Activated CD8-positive, alpha-beta memory T cell treated with anti-CD3 and anti-CD28 coated beads, Interleukin-2, amount 10 ng/mL, durations not matched to agents 7 days and 5 days (primary cell): ENCODE results near the gene SOX18. TPM values are rescaled to one million over a fixed set of nuclear protein-coding genes. Genes with fewer than 3 reads are reported as not detected.

Experiments used
- ATAC-seq: fragments of 150-1000 bp; cut with Tn5 transposase; one replicate; pipeline ENCODE4 v1.10.0; 2021; ENCODE audit warnings: moderate library complexity
- CTCF ChIA-PET: fragments of 350-600 bp; sonication (Branson Sonifier 250); formaldehyde crosslinking; loops from one replicate; lab custom pipeline; 2021; ENCODE audit warnings: antibody characterized with exemption; lab: Charles Lee
- DNase-seq: peaks from one replicate; pipeline ENCODE4 v3.0.0-alpha.2; 2020
- H3K27ac Mint-ChIP-seq: one replicate; pipeline ENCODE4 v1.8.0; 2021; ENCODE audit warnings: mild to moderate bottlenecking, mixed read lengths
- H3K27me3 Mint-ChIP-seq: one replicate; pipeline ENCODE4 v1.8.0; 2021; ENCODE audit warnings: mixed read lengths
- H3K36me3 Mint-ChIP-seq: one replicate; pipeline ENCODE4 v1.8.0; 2021; ENCODE audit warnings: mild to moderate bottlenecking, mixed read lengths
- H3K4me1 Mint-ChIP-seq: one replicate; pipeline ENCODE4 v1.8.0; 2021; ENCODE audit warnings: mixed read lengths
- H3K4me3 Mint-ChIP-seq: one replicate; pipeline ENCODE4 v1.8.0; 2021; ENCODE audit warnings: mild to moderate bottlenecking, moderate library complexity, mixed read lengths
- H3K9me3 Mint-ChIP-seq: one replicate; pipeline ENCODE4 v1.8.0; 2022; ENCODE audit warnings: low read depth, mixed read lengths
- microRNA-seq: library from miRNA; unstranded; fragments of <30 nt; microRNA quantifications from one replicate; pipeline ENCODE4 v1.2.0, GENCODE V29; 2022
- total RNA-seq, 2 experiments: library from RNA; stranded (reverse); gene quantifications; one replicate each; pipeline ENCODE4 v1.2.3, GENCODE V29; 2021

SOX18 gene
- total RNA-seq, 2 experiments from 2014 or later: 0.20 to 1.8 TPM

DNA sequence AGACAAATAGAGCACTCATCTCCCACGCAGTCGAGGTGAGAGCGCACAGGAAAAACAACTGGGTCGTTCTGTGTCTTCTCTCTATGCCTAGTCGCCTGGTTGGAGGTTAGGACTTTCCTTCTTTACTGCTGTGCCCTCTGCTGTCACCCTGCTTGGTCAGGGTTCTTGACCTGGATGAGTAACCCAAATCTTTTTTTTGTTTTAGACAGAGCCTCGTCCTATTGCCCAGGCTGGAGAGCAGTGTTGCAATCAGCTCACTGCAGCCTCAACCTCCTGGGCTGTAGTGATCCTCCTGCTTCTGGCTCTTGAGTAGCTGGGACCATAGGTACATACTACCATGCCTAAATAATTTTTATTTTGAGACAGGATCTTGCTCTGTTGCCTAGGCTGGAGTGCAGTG lies 44.0 kb downstream of the SOX18 start:
- Mint-ChIP-seq H3K9me3 (peaks cover 5% of the 10 kb centered on the region), H3K36me3 (peaks cover 43% of the 10 kb centered on the region)
- CTCF ChIA-PET: interaction anchor here (0.9 to 3.4 kb wide), 2 partner anchors 33 to 34 kb away, joined by 3 to 20 read pairs; no protein-coding TSS in a partner anchor

DNA sequence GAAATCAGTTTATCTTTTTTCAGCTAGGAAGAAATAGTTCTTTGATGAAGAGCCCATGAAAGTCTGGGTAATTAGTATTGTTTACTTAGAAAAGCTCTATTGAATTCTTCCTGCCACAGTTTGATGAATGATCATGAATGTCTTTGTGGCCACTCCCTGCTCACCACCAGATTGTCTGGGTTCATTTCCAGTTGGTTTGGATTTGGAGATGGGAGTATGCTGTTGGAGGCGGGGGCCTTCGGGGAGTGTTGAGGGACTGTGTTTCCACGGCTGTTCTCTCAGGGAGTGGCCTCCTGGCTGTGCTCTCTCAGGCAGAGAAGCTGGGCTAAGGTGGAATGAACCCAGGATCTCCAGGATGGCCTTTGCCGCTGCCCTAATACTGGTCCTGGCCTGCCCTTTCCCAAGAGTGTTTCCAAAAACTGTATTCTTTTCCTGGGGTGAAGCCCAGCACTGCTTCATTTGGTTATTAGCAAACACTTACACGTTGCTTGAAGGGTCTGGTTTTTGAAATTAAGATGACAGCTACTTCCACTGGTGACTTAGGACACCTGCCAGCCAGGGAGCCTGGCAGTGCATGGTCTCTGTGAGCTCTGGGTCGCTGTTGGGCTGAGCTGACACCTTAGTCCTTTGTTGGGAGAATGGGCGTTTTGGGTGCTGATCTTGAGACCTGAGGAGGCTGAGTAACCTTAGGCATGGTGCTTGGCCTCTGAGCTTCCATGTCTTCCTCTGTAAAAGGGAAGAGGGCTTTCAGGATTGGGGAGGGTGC lies 45.3 kb downstream of the SOX18 start:
- peaks cover 3% of the 10 kb centered on the region for H3K9me3 Mint-ChIP-seq

More for the DNA sequence above, 44.0 kb downstream of the SOX18 start:
- DNase-seq (no peak), ATAC-seq (no peak)
- Mint-ChIP-seq H3K27ac (peak overlapping the region; percentile 6), H3K27me3 (no peaks in the 10 kb centered on the region), H3K4me1 (peaks cover 24% of the 10 kb centered on the region), H3K4me3 (no peak overlapping the region)

DNA sequence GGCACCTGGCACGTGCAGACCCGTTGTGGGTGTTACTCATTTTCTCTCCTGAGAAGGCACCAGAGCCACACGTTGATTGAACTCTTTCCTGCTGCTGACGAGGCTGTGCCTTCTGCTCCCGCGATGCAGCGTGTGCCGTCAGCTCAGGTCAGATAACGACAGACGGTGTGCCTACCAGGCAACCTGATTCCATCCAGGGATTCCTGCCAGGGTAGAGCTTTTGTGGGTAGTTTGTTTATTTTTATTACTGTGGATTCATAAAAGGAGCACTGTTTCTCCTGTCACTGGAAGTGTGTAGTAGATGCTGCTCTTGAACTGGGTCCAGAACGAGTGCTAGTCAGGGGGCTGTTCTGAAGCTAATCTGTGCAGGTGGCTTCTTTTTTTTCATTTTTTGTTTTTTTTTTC lies 47.8 kb downstream of the SOX18 start:
- ATAC-seq (no peak), DNase-seq (no peak)
- H3K4me3 Mint-ChIP-seq: no peak overlapping the region
- CTCF ChIA-PET: interaction anchor here (1.3 to 3.4 kb wide), 2 partner anchors 18 to 37 kb away, joined by 3 to 18 read pairs; no protein-coding TSS in a partner anchor
- H3K9me3 Mint-ChIP-seq: no peaks in the 10 kb centered on the region
- no peaks in the 10 kb centered on the region for H3K27me3 Mint-ChIP-seq
- H3K4me1 Mint-ChIP-seq: peaks cover under 1% of the 10 kb centered on the region
- H3K27ac Mint-ChIP-seq: peak overlapping the region; percentile 1
- H3K36me3 Mint-ChIP-seq: peaks cover 39% of the 10 kb centered on the region

More for the DNA sequence above, 45.3 kb downstream of the SOX18 start:
- Mint-ChIP-seq H3K4me1 (peaks cover 12% of the 10 kb centered on the region), H3K36me3 (peaks cover 41% of the 10 kb centered on the region), H3K27me3 (no peaks in the 10 kb centered on the region), H3K27ac (no peak overlapping the region), H3K4me3 (no peak overlapping the region)
- ATAC-seq (no peak), DNase-seq (no peak)
- CTCF ChIA-PET: interaction anchor here (0.9 kb wide), 1 partner anchor 35 kb away, joined by 3 read pairs; no protein-coding TSS in a partner anchor

DNA sequence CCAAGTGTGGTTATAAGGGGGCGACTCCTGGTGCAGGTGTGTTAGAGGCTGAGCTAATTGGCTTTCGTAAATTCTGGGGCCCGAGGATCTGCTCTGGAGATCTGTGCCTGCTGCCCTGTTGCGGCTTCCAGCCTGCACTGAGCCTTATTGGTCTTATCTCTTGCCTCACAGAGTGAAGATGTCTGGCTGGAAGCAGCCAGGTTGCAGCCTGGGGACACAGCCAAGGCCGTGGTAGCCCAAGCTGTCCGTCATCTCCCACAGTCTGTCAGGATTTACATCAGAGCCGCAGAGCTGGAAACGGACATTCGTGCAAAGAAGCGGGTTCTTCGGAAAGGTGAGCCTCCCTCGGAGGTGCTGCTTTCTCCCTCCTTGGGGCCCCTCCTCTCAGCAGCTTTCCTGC lies 48.5 kb downstream of the SOX18 start:
- H3K4me1 Mint-ChIP-seq: no peaks in the 10 kb centered on the region
- no peak overlapping the region for H3K27ac Mint-ChIP-seq
- no peak for DNase-seq
- no peaks in the 10 kb centered on the region for H3K9me3 Mint-ChIP-seq
- CTCF ChIA-PET: interaction anchor here (3.4 kb wide), 1 partner anchor 38 kb away, joined by 18 read pairs; no protein-coding TSS in a partner anchor
- H3K36me3 Mint-ChIP-seq: peaks cover 42% of the 10 kb centered on the region
- no peaks in the 10 kb centered on the region for H3K27me3 Mint-ChIP-seq
- H3K4me3 Mint-ChIP-seq: no peak overlapping the region
- no peak for ATAC-seq

Small RNAs within 50 kb of the gene (microRNA-seq; reads per million reads assigned to microRNA genes)
- gene MIR6813: 3.4 reads per million

Other genes with a start within 250 kb of the SOX18 start
- under 1 TPM; 0.15 to 0.84 TPM for gene ZBTB46, start 218.4 kb downstream of the SOX18 start, total RNA-seq
- not detected for gene ABHD16B, start 188.1 kb downstream of the SOX18 start, total RNA-seq
- gene TPD52L2, start 184.4 kb downstream of the SOX18 start, total RNA-seq: 10 to 100 TPM; 33.5 to 46.2 TPM
- 10 to 100 TPM; 44.4 to 51.9 TPM for gene DNAJC5, start 154.5 kb downstream of the SOX18 start, total RNA-seq
- gene UCKL1, start 93.2 kb downstream of the SOX18 start, total RNA-seq: 10 to 100 TPM; 41.1 to 41.9 TPM
- 10 to 100 TPM; 13.5 to 18.2 TPM for gene ZNF512B, start 79.7 kb downstream of the SOX18 start, total RNA-seq
- gene SAMD10, start 70.0 kb downstream of the SOX18 start, total RNA-seq: 10 to 100 TPM; 26.0 to 33.4 TPM
- gene PRPF6, start 68.5 kb downstream of the SOX18 start, total RNA-seq: 10 to 100 TPM; 77.5 to 80.6 TPM
- 10 to 100 TPM; 17.5 to 19.0 TPM for gene C20orf204, start 13.5 kb downstream of the SOX18 start, total RNA-seq
- gene TCEA2, start 13.6 kb upstream of the SOX18 start, total RNA-seq: 10 to 100 TPM; 54.3 to 57.4 TPM
- gene RGS19, start 29.9 kb upstream of the SOX18 start, total RNA-seq: 100 to 1,000 TPM in 1 of 2 experiments, 10 to 100 TPM in 1; 84.5 to 119 TPM
- under 1 TPM; 0.75 to 0.99 TPM for gene OPRL1, start 30.4 kb upstream of the SOX18 start, total RNA-seq
- not detected for gene LKAAEAR1, start 34.8 kb upstream of the SOX18 start, total RNA-seq
- gene NPBWR2, start 57.9 kb upstream of the SOX18 start, total RNA-seq: not detected
- gene MYT1, start 114.8 kb upstream of the SOX18 start, total RNA-seq: not detected
- gene PCMTD2, start 206.1 kb upstream of the SOX18 start, total RNA-seq: 10 to 100 TPM; 28.1 to 38.5 TPM